Neural cell (in vitro differentiated cells): Measurements from ENCODE around the gene ATP13A3. TPM values are rescaled to one million over a fixed set of nuclear protein-coding genes. Genes with fewer than 3 reads are reported as not detected.

ENCODE experiments used
- H2AFZ ChIP-seq: fragments of 200-600, 300-800 bp; sonication (generic), shearing (Covaris generic); 2 replicates; pipeline ENCODE4 v1.6.0; 2014; ENCODE audit warnings: low read depth, mild to moderate bottlenecking, antibody characterized with exemption, low read length, moderate library complexity
- H3F3A ChIP-seq: fragments of 200-600 bp; shearing (Covaris generic); 2 replicates; pipeline ENCODE4 v1.6.1; 2016; ENCODE audit warnings: mild to moderate bottlenecking, moderate library complexity, mixed read lengths, antibody characterized with exemption, low read length; ENCODE audit not compliant: insufficient read depth, poor library complexity, severe bottlenecking
- H3K27ac ChIP-seq: fragments of 200-600, 300-800 bp; sonication (generic), shearing (Covaris generic); 2 replicates; pipeline ENCODE4 v1.5.1; 2014; ENCODE audit warnings: mild to moderate bottlenecking, low read length, moderate library complexity
- H3K27me3 ChIP-seq: fragments of 300-800, 200-600 bp; sonication (generic), shearing (Covaris generic); 2 replicates; pipeline ENCODE4 v1.6.0; 2014; ENCODE audit warnings: mild to moderate bottlenecking, low read depth, low read length, moderate library complexity; ENCODE audit not compliant: insufficient read depth
- H3K36me3 ChIP-seq: fragments of 300-800, 200-600 bp; sonication (generic), shearing (Covaris generic); 2 replicates; pipeline ENCODE4 v1.5.1; 2014; ENCODE audit warnings: mild to moderate bottlenecking, antibody characterized with exemption, low read length, moderate library complexity; ENCODE audit not compliant: insufficient read depth
- H3K4me2 ChIP-seq: fragments of 300-800, 200-600 bp; sonication (generic), shearing (Covaris generic); 2 replicates; pipeline ENCODE4 v1.6.0; 2014; ENCODE audit warnings: mild to moderate bottlenecking, low read length
- H3K4me3 ChIP-seq: fragments of 300-800, 200-600 bp; sonication (generic), shearing (Covaris generic); 2 replicates; pipeline ENCODE4 v1.5.1; 2014; ENCODE audit warnings: mild to moderate bottlenecking, low read length, moderate library complexity
- H3K79me2 ChIP-seq: fragments of 200-600 bp; shearing (Covaris generic); replicated peaks from 2 replicates; pipeline ENCODE4 v1.6.0; 2014; ENCODE audit warnings: mild to moderate bottlenecking, low read length, moderate library complexity; ENCODE audit not compliant: insufficient read depth
- H3K9ac ChIP-seq: fragments of 300-800, 200-600 bp; sonication (generic), shearing (Covaris generic); 2 replicates; pipeline ENCODE4 v1.6.1; 2016; ENCODE audit warnings: mild to moderate bottlenecking, low read length, mixed read lengths
- H3K9me2 ChIP-seq: fragments of 200-600 bp; shearing (Covaris generic); 2 replicates; pipeline ENCODE4 v1.6.1; 2016; ENCODE audit warnings: mild to moderate bottlenecking, low read length, mixed read lengths; ENCODE audit not compliant: insufficient read depth
- H3K9me3 ChIP-seq: fragments of 200-600, 300-800 bp; sonication (generic), shearing (Covaris generic); 2 replicates; pipeline ENCODE4 v1.6.1; 2016; ENCODE audit warnings: mild to moderate bottlenecking, mixed run types, low read length, moderate library complexity, mixed read lengths
- H4K20me1 ChIP-seq: fragments of 200-600 bp; shearing (Covaris generic); 2 replicates; pipeline ENCODE4 v1.6.1; 2016; ENCODE audit warnings: mild to moderate bottlenecking, mixed run types; ENCODE audit not compliant: insufficient read depth
- CTCF ChIP-seq: fragments of 450-650 bp; IDR thresholded peaks from 2 replicates; pipeline ENCODE4 v1.5.1; 2014; ENCODE audit warnings: antibody characterized with exemption, mild to moderate bottlenecking, moderate library complexity; ENCODE audit not compliant: poor library complexity, severe bottlenecking
- EP300 ChIP-seq: fragments of 450-650 bp; conservative IDR thresholded peaks from 2 replicates; pipeline ENCODE4 v1.6.1; 2014; ENCODE audit warnings: antibody characterized with exemption, mild to moderate bottlenecking, moderate library complexity; ENCODE audit not compliant: poor library complexity, severe bottlenecking
- EZH2 ChIP-seq: fragments of 200-600, 300-800 bp; shearing (Covaris generic), sonication (generic); IDR thresholded peaks from 2 replicates; pipeline ENCODE4 v1.6.1; 2014; ENCODE audit warnings: antibody characterized with exemption, low read length, borderline replicate concordance, mild to moderate bottlenecking; ENCODE audit not compliant: insufficient read depth, poor library complexity, severe bottlenecking
- MXI1 ChIP-seq: fragments of 450-650 bp; conservative IDR thresholded peaks from 2 replicates; pipeline ENCODE4 v1.6.1; 2014; ENCODE audit warnings: antibody characterized with exemption, mild to moderate bottlenecking; ENCODE audit not compliant: poor library complexity, severe bottlenecking
- POLR2AphosphoS5 ChIP-seq: IDR thresholded peaks from 2 replicates; pipeline ENCODE4 v1.6.1; 2012
- RAD21 ChIP-seq: fragments of 450-650 bp; conservative IDR thresholded peaks from 2 replicates; pipeline ENCODE4 v1.6.1; 2014; ENCODE audit warnings: antibody characterized with exemption, mild to moderate bottlenecking, moderate library complexity
- REST ChIP-seq: IDR thresholded peaks from 2 replicates; pipeline ENCODE4 v1.6.1; 2012; ENCODE audit warnings: borderline replicate concordance
- SMC3 ChIP-seq: fragments of 450-650 bp; conservative IDR thresholded peaks from 2 replicates; pipeline ENCODE4 v1.6.1; 2014; ENCODE audit warnings: antibody characterized with exemption, mild to moderate bottlenecking, moderate library complexity; ENCODE audit not compliant: poor library complexity
- TAF1 ChIP-seq: IDR thresholded peaks from 2 replicates; pipeline ENCODE4 v1.6.1; 2012; ENCODE audit warnings: low read depth
- polyA plus RNA-seq: library from polyadenylated mRNA; depleted of rRNA; stranded (reverse); fragments of >200 nt; gene quantifications from 2 replicates; pipeline ENCODE4 v1.2.3, GENCODE V29; 2014

ATP13A3 gene
- polyA plus RNA-seq, 1 donor from 2014 or later: 64.7 TPM

GRCh38 chr3:194424953-194425352 is 61.8 kb downstream of the ATP13A3 start:
- no peaks in the 10 kb centered on the region for H4K20me1 ChIP-seq
- H3K9me2 ChIP-seq: no peaks in the 10 kb centered on the region
- no peaks in the 10 kb centered on the region for H3K27me3 ChIP-seq
- H3K36me3 ChIP-seq: peaks cover 5% of the 10 kb centered on the region
- no peaks in the 10 kb centered on the region for H3K9me3 ChIP-seq
- no peak overlapping the region for H3K4me2 ChIP-seq
- H3K79me2 ChIP-seq: no peaks in the 10 kb centered on the region
- no peak overlapping the region for H3K9ac ChIP-seq
- H3K27ac ChIP-seq: no peak overlapping the region
- H3F3A ChIP-seq: no peaks in the 10 kb centered on the region
- H3K4me3 ChIP-seq: no peak overlapping the region
- no peak for TF ChIP-seq RAD21
- TF ChIP-seq TAF1: no peak
- TF ChIP-seq SMC3: no peak
- TF ChIP-seq EP300: no peak
- TF ChIP-seq CTCF: no peak
- no peak for TF ChIP-seq EZH2
- no peak for TF ChIP-seq REST
- no peak overlapping the region for H2AFZ ChIP-seq

GRCh38 chr3:194424373-194424772 is 62.4 kb downstream of the ATP13A3 start:
- TF ChIP-seq TAF1 (no peak), POLR2AphosphoS5 (no peak), EZH2 (no peak), RAD21 (no peak), EP300 (no peak), REST (no peak), SMC3 (no peak), MXI1 (no peak)
- Histone ChIP-seq H4K20me1 (no peaks in the 10 kb centered on the region), H3K79me2 (no peaks in the 10 kb centered on the region), H3K9me2 (no peaks in the 10 kb centered on the region), H3K4me3 (no peak overlapping the region), H3K27ac (no peak overlapping the region), H3F3A (no peaks in the 10 kb centered on the region), H3K4me2 (no peak overlapping the region), H3K9me3 (no peaks in the 10 kb centered on the region), H2AFZ (no peak overlapping the region), H3K9ac (no peak overlapping the region), H3K36me3 (peaks cover 5% of the 10 kb centered on the region), H3K27me3 (no peaks in the 10 kb centered on the region)
